Measurements from ENCODE around the gene GRIN2B. TPM values are rescaled to one million over a fixed set of nuclear protein-coding genes. Genes with fewer than 3 reads are reported as not detected.

The GRIN2B gene
- total and polyA plus RNA-seq, 2 donors (not counting 3 experiments of a cell fraction or from before 2014, with no cell fraction given): not detected

GRCh38 chr12:13973996-13974395 is 7.4 kb downstream of the GRIN2B start:
- Histone ChIP-seq H2AFZ (ENCODE audit: low read depth, low read length) (no peak overlapping the region), H3K9me1 (replicated peaks; ENCODE audit: control insufficient read depth, extremely low read depth, insufficient read depth, low read length) (no peaks in the 10 kb centered on the region), H3K4me1 (ENCODE audit: control insufficient read depth, extremely low read depth, insufficient read depth, low read length) (no peaks in the 10 kb centered on the region), H3K79me2 (ENCODE audit: control insufficient read depth, insufficient read depth, low read length) (no peaks in the 10 kb centered on the region), H3K36me3 (ENCODE audit: control insufficient read depth in 2 of 2, extremely low read depth in 1 of 2, insufficient read depth in 2 of 2, low read length in 2 of 2) (no peaks in the 10 kb centered on the region), H3K27me3 (ENCODE audit: control insufficient read depth in 2 of 2, insufficient read depth in 2 of 2, low read length in 2 of 2) (no peaks in the 10 kb centered on the region), H3K27ac (ENCODE audit: insufficient read depth, low read depth, low read length) (no peak overlapping the region), H3K4me2 (ENCODE audit: insufficient read depth, low read length) (no peak overlapping the region), H4K20me1 (replicated peaks; ENCODE audit: control insufficient read depth, extremely low read depth, insufficient read depth, low read length) (no peaks in the 10 kb centered on the region), H3K9ac (replicated peaks; ENCODE audit: extremely low read depth, insufficient read depth, low read length) (no peak overlapping the region), H3K9me3 (replicated peaks; ENCODE audit: control insufficient read depth, insufficient read depth, low read length) (no peaks in the 10 kb centered on the region), H3K4me3 (replicated peaks in 1 of 3; ENCODE audit: insufficient read depth in 1 of 3, low read depth in 1 of 3, low read length in 3 of 3) (no peak overlapping the region)
- ChIA-PET CTCF (no interaction called here), POLR2A (no interaction called here)
- no peak for DNase-seq (ENCODE audit: low read depth, low spot score)
- BruUV-seq (replicated peaks): no TSS peak
- intact Hi-C loops (cut with micrococcal nuclease): no loop called here
- TF ChIP-seq POLR2AphosphoS5 (IDR thresholded peaks at IDR 0.05; ENCODE audit: insufficient read depth, low read depth, low read length) (no peak), GATA2 (IDR thresholded peaks at IDR 0.05; ENCODE audit: insufficient read depth, insufficient read length, low read depth, low read length) (no peak), MAX (IDR thresholded peaks at IDR 0.05; ENCODE audit: insufficient read depth, insufficient read length) (no peak), MYC (IDR thresholded peaks at IDR 0.05; ENCODE audit: low read depth, low read length) (no peak), JUN (IDR thresholded peaks at IDR 0.05; ENCODE audit: borderline replicate concordance, insufficient read depth, insufficient read length, low read depth) (no peak), FOS (IDR thresholded peaks at IDR 0.05; ENCODE audit: borderline replicate concordance, insufficient read depth, low read length) (no peak), POLR2A (IDR thresholded peaks at IDR 0.05; ENCODE audit: low read depth, low read length) (no peak), CTCF (IDR thresholded peaks at IDR 0.05; ENCODE audit: extremely low read depth in 1 of 2, insufficient read depth in 1 of 2, low read depth in 1 of 2, low read length in 2 of 2) (no peak), EZH2 (IDR thresholded peaks at IDR 0.05; ENCODE audit: borderline replicate concordance, low read depth, low read length, severe bottlenecking) (no peak)
- dilution Hi-C loops (cut with MboI; ENCODE audit: extremely low pct_ligation_motif_present, low sequenced_read_pairs): no loop called here
- FAIRE-seq: no peak
